Left ventricle myocardium superior (tissue), 1 donor: ENCODE data around the gene ATP6V0A4. TPM values are rescaled to one million over a fixed set of nuclear protein-coding genes. Genes with fewer than 3 reads are reported as not detected.

ENCODE experiments used
- ATAC-seq: fragments of 200-7000 bp; cut with Tn5 transposase; one replicate; pipeline ENCODE4 v1.9.1; 2020; ENCODE audit warnings: mild to moderate bottlenecking, moderate library complexity
- DNase-seq: peaks from one replicate; pipeline ENCODE4 v3.0.0-alpha.2; 2020
- intact Hi-C: fragments of 100-400 bp; cut with micrococcal nuclease; formaldehyde crosslinking; loops from one replicate; pipeline ENCODE4 v1.11.0; 2022
- total RNA-seq: library from RNA; stranded (reverse); fragmentation: NEBNext Ultra II Directional; extraction: Animal tissue kit (Norgen Biotek cat#: 25700); gene quantifications from one replicate; pipeline ENCODE4 v1.2.1, GENCODE V29; 2021
- donor health status: DM: no; HTN: yes; CAD: no; lungs with severe emphysema.

ATP6V0A4 gene
- total RNA-seq, 1 donor from 2014 or later: not detected

DNA sequence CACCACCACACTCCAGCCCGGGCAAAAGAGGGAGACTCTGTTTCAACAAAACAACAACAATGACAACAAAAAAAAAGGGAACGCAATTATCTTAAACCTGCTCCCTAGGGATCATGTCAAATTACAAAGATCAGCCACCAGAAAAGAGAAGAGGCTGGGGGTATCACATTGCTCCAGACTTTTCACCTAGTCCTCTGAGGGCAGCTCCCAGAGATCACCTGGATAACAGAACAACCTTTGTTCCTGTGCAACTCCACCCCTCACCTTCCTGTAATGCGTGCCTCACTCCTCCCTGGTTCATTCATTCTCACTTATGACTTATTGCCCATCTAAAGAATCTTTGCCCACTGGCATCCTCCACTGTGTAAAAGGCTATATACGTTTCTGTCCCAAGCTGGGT lies 128.6 kb downstream of the ATP6V0A4 start:
- no peak for ATAC-seq
- intact Hi-C loops: no loop called here
- DNase-seq: no peak

- no peak for DNase-seq
- intact Hi-C loops: no loop called here
Measured at GRCh38 chr7:138668946-138669345, 129.1 kb downstream of the ATP6V0A4 start.

GRCh38 chr7:138668229-138668596 lies 129.8 kb downstream of the ATP6V0A4 start:
- DNase-seq: no peak
- ATAC-seq: no peak
- intact Hi-C loops: no loop called here

More at GRCh38 chr7:138668946-138669345, 129.1 kb downstream of the ATP6V0A4 start:
- ATAC-seq: no peak

DNA sequence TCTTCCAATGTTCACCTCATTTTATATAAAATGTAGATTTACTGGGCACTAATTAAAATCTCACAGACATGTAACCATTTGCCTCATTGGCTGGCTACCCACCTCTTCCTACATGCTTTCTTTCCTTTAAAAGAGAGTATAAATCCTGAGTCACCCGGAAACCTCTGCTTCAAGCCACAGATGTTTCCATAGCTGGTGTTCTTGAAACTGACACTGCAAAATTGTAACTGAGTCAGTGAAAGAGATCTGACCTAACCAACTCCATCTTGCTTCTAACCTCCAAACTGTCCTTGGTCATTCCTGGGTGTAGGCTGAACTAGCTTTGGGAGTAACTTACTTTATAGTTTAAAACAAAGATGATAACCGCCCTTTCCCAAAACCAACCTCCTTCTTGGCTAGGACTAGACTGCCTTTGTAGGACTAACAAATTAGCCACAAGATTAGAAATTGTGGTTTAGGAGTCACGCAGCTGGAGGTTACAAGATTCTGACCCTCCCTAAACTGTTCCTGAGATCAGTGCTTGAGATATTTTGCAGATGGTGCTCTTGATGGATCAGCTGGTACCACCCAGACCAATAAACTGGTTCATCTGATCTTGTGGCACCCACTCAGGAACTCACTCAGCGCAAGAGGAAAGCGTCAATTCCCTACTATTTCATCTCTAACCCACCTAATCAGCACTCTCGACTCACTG lies 130.3 kb downstream of the ATP6V0A4 start:
- intact Hi-C loops: no loop called here
- ATAC-seq (no peak), DNase-seq (no peak)

- intact Hi-C loops: no loop called here
- DNase-seq (no peak), ATAC-seq (no peak)
Measured at GRCh38 chr7:138666385-138666784, 131.6 kb downstream of the ATP6V0A4 start.

DNA sequence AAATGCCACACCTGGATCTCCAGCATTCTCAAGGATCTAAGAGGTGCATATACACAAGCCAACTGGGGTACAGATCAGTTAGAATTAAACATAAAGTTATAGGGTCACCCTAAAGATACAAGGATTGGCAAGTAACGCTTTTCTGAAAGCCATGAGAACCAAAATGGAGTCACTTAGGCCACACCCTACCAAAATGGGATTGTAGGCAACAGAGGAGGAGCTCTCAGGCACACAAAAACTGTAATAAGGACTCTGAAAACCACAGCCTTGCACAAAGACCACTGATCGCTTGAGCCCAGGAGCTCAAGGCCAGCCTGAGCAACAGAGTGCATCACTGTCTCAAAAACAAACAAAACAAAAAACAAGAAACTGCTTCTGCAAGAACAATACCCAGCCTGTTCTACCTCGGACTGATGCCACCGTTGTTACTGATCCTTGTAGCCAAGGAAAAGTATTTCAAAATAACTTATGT lies 132.3 kb downstream of the ATP6V0A4 start:
- no peak for DNase-seq
- no peak for ATAC-seq
- intact Hi-C loops: no loop called here

DNA sequence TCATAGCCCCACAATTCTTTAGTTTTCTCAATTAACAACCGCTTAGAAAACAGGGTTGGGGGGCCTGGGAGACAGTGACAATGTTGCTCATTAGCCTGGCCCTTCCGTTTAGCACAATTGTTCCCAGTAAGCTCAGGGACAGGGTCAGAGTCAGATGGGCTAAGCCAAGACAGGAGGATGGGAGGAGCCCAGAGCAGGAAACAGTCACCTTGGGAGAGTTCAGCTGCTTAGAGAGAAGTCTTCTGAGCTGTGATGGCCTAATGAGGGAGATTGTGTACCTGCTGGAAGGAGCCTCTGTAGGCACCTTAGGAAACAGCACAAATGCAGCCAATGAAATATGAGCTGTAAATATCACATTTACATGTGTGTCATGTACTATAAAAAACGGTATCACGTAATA lies 132.7 kb downstream of the ATP6V0A4 start:
- DNase-seq (no peak), ATAC-seq (no peak)
- intact Hi-C loops: no loop called here

DNA sequence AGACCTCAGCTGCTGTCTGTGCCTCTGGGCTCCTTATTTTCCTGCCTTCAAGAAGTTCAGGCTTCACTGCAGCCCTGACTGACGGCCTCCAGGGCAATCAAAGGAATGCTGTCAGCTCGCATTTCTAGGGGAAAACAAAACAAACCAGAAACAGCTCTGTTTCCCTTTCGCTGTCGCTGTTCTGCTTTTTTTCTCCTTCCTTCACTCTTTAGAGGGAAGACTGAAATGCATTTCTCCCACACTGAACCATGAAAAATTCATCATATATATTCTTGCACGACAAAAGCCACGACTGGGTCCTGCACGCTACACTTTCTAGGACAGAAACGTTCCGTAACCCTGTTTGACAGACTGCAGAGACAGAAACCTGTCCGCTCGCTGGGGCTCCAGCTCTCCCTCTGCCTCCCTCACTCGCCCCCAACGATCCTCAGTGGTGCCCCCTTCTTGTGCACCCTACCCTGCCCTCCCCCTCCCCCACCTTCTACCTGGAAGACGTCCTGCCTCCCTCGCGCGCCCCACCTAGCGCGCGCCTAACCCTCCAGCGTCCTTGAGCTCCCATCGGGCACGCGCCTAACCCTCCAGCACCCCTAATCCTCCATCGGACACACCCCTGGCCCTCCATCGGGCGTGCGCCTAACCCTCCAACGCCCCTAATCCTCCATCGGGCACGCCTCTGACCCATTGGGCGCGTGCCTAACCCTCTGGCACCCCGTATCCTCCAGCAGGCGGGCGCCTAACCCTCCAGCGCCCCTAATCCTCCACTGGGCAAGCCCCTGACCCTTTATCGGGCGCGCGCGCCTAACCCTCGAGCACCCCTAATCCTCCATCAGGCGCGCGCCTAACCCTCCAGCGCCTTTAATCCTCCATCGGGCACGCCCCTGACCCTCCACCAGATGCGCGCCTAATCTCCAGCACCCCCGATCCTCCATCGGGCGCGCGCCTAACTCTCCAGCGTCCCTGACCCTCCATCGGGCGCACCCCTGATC lies 134.0 kb downstream of the ATP6V0A4 start:
- intact Hi-C loops: no loop called here
- DNase-seq: no peak
- no peak for ATAC-seq

- ATAC-seq (no peak), DNase-seq (no peak)
- intact Hi-C loops: no loop called here
Measured at GRCh38 chr7:138662991-138663320, 135.0 kb downstream of the ATP6V0A4 start.

GRCh38 chr7:138662076-138662990 lies 135.7 kb downstream of the ATP6V0A4 start:
- intact Hi-C loops: no loop called here
- DNase-seq (no peak), ATAC-seq (no peak)

- ATAC-seq (no peak), DNase-seq (no peak)
- intact Hi-C loops: no loop called here
Measured at GRCh38 chr7:138661069-138661635, 136.8 kb downstream of the ATP6V0A4 start.

GRCh38 chr7:138658889-138659288 lies 139.1 kb downstream of the ATP6V0A4 start:
- ATAC-seq (no peak), DNase-seq (no peak)
- intact Hi-C loops: no loop called here

- no peak for DNase-seq
Measured at GRCh38 chr7:138657854-138658386, 140.1 kb downstream of the ATP6V0A4 start.

DNA sequence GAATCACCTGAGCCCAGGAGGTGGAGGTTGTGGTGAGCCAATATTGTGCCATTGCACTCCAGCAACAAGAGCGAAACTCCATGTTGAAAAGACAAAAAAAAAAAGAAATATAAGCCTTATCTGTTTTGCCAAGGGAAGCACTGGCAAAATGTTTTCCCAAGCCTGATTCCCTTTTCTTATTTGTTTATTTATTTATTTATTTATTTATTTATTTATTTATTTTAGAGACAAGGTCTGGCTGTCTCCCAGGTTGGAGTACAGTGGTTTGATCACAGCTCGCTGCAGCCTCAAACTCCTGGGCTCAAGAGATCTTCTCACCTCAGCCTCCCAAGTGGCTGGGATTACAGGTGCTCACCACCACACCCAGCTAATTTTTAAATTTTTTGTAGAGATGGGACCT lies 141.0 kb downstream of the ATP6V0A4 start:
- DNase-seq (no peak), ATAC-seq (no peak)
- intact Hi-C loops: no loop called here

More at GRCh38 chr7:138657854-138658386, 140.1 kb downstream of the ATP6V0A4 start:
- ATAC-seq: no peak
- intact Hi-C loops: no loop called here

Other genes starting within 250 kb of the ATP6V0A4 start
- not detected for gene SVOPL, start 96.8 kb downstream of the ATP6V0A4 start, total RNA-seq
- gene TMEM213, start 202 bp downstream of the ATP6V0A4 start, total RNA-seq: not detected
- gene KIAA1549, start 183.2 kb upstream of the ATP6V0A4 start, total RNA-seq: 2.5 TPM
- 3.1 TPM for gene ZC3HAV1L, start 237.8 kb upstream of the ATP6V0A4 start, total RNA-seq